GM13977 (cell line): ENCODE results near the gene MED13L.

Experiments used
- DNase-seq: peaks from one replicate; pipeline ENCODE4 v3.0.0; 2012; ENCODE audit warnings: low spot score
- CTCF ChIP-seq: IDR thresholded peaks from 2 replicates; pipeline ENCODE4 v1.5.1; 2012; ENCODE audit warnings: mild to moderate bottlenecking, control low read depth; ENCODE audit not compliant: insufficient read depth; ENCODE audit errors: extremely low read depth, missing control alignments
- in situ Hi-C: fragments of 300-500 bp; cut with MboI; formaldehyde crosslinking; loops from one replicate; pipeline ENCODE4 v1.12.0; 2022; ENCODE audit warnings: low sequenced_read_pairs, low pct_unique_long_range_greater_than_20kb, mixed read lengths, inconsistent platforms; ENCODE audit not compliant: unreplicated experiment

Gene MED13L

DNA sequence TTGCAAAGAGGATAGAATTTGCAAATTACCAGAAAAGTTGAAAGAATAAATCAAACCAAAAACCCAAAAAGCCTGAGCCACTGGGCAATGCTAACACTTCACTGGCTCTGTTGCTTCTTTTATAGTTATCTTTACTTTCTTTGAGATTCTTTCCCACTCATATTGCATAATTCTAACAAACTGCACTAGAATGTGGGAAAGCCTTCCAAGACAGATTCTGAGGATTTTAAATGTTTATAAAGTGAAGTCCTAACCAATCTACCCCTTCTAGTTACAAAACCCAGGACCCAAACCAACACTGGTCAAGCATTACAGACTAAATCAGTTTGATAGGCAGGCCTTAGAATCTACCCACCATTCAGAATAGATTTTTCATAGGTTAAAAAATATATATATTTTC is 150.9 kb downstream of the MED13L start:
- DNase-seq, result no peak
- in situ Hi-C loops, result no loop called here

GRCh38 chr12:116125956-116126566 is 151.4 kb downstream of the MED13L start:
- TF ChIP-seq CTCF, result no peak
- DNase-seq, result no peak
- in situ Hi-C loops, result no loop called here

More for the DNA sequence above, 150.9 kb downstream of the MED13L start:
- no peak for TF ChIP-seq CTCF

DNA sequence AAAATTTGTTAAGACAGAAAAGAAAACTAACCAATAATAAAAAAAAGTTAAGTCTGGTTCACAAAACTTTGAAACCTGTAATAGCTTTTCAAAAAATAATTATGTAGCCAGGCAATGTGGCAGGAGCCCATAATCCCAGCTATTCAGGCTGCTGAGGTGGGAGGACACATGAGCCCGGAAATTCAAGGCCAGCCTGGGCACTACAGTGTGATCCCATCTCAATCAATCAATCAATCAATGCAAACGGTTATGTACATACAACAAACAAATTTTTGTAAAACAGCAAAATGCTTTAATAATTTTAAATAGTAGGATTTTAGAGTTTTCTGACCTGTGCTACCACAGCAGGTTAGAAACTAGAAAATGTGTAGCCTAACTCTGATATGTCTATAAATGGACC is 152.4 kb downstream of the MED13L start:
- DNase-seq, result no peak
- TF ChIP-seq CTCF, result no peak
- in situ Hi-C loops, result no loop called here

- in situ Hi-C loops, result no loop called here
- no peak for TF ChIP-seq CTCF
- peak; percentile 60 for DNase-seq
Observed at GRCh38 chr12:116123451-116124258, 153.8 kb downstream of the MED13L start.

DNA sequence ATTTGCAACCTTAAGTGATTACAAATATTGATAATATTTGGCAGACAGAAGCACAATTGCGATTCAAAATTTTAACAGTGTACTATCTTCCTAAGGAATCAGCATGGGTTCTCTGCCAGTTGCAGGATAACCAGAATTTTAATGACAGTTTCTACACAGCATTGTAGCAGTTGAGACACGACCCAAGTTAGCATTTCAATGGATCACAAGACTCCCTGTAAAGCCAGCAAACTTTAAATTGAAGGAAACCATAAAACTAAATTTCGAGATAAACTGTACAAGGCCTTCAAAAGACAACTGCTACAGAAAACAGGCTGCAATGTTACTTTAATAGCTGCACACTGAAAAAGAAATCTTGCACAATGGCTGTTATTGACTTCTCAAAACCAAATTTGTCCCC is 154.9 kb downstream of the MED13L start:
- no peak for DNase-seq
- in situ Hi-C loops, result no loop called here
- no peak for TF ChIP-seq CTCF

DNA sequence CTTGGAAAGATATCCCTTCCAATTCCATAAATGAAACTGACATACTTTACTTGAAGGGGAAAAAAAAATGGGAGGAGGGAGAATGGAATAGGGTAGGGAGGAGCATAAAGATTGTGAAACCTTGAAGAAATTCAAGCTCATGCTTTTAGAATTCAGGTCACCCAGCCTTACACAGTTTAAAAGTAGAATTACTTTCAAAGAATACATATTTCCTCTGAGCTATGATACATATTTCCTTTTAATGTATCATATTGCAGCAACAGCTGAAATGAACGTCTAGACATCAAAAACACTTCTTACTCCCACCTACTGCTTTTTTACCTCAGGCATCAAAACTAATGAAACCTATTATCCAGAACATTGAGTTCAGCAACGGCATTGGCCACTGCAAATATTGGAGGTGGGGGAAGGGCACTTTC is 156.0 kb downstream of the MED13L start:
- TF ChIP-seq CTCF, result no peak
- DNase-seq, result no peak
- in situ Hi-C loops, result no loop called here
